Endothelial cell of umbilical vein (primary cell): ENCODE measurements around the gene PRRT1B. TPM values are rescaled to one million over a fixed set of nuclear protein-coding genes. Genes with fewer than 3 reads are reported as not detected.

ENCODE experiments used
- BruUV-seq: library from RNA; stranded (reverse); fragments of 400-500 nt; replicated peaks from 2 replicates; lab custom pipeline; 2021; lab: Mats Ljungman, UMichigan
- CTCF ChIA-PET: fragments of 300-600, 350-600 bp; sonication (Branson Sonifier 250); formaldehyde crosslinking; loops from one replicate; lab custom pipeline; 2021; ENCODE audit warnings: antibody characterized with exemption, inconsistent platforms; lab: Charles Lee
- POLR2A ChIA-PET: fragments of 300-600, 350-600 bp; sonication (Branson Sonifier 250); formaldehyde crosslinking; loops from one replicate; lab custom pipeline; 2021; ENCODE audit warnings: antibody characterized with exemption, inconsistent platforms; lab: Charles Lee
- DNase-seq: peaks from one replicate; pipeline ENCODE4 v3.0.0-alpha.2; 2011; ENCODE audit warnings: low read depth, low spot score
- FAIRE-seq: peaks from 2 replicates; lab custom pipeline; 2011; peaks lifted over from hg19 to GRCh38; lab: Jason Lieb, UNC
- H2AFZ ChIP-seq: 2 replicates; pipeline ENCODE4 v1.6.0; 2012; ENCODE audit warnings: low read depth, low read length, control low read depth, inconsistent platforms
- H3K27ac ChIP-seq: 2 replicates; pipeline ENCODE4 v1.5.1; 2011; ENCODE audit warnings: low read depth, mild to moderate bottlenecking, control low read depth, low read length, moderate library complexity; ENCODE audit not compliant: insufficient read depth
- H3K27me3 ChIP-seq, 2 experiments: 2 replicates each; pipeline versions ENCODE4 v1.6.0 to v1.6.1; 2011; ENCODE audit warnings: low read length in 2 of 2, mixed read lengths in 1 of 2; ENCODE audit not compliant: control insufficient read depth in 2 of 2, insufficient read depth in 2 of 2
- H3K36me3 ChIP-seq, 2 experiments: 2 replicates in 1 of 2; 3 replicates in 1 of 2; pipeline ENCODE4 v1.5.1; 2011; ENCODE audit warnings: low read length in 2 of 2, mild to moderate bottlenecking in 1 of 2, moderate library complexity in 1 of 2; ENCODE audit not compliant: control insufficient read depth in 2 of 2, insufficient read depth in 2 of 2; ENCODE audit errors: extremely low read depth in 1 of 2
- H3K4me1 ChIP-seq: 3 replicates; pipeline ENCODE4 v1.5.1; 2011; ENCODE audit warnings: mild to moderate bottlenecking, low read length; ENCODE audit not compliant: control insufficient read depth, insufficient read depth; ENCODE audit errors: extremely low read depth
- H3K4me2 ChIP-seq: 2 replicates; pipeline ENCODE4 v1.6.1; 2011; ENCODE audit warnings: low read length, control low read depth, mixed read lengths; ENCODE audit not compliant: insufficient read depth
- H3K4me3 ChIP-seq, 3 experiments: fragments of 200-600 bp in 1 of 3; sonication (generic), shearing (Covaris generic) in 1 of 3; replicated peaks in 1 of 3; 2 replicates each; pipeline ENCODE4 v1.5.1; 2011 to 2016; ENCODE audit warnings: control low read depth in 3 of 3, low read length in 3 of 3, mild to moderate bottlenecking in 2 of 3, inconsistent platforms in 1 of 3, low read depth in 1 of 3, moderate library complexity in 1 of 3; ENCODE audit not compliant: insufficient read depth in 1 of 3
- H3K79me2 ChIP-seq: 2 replicates; pipeline ENCODE4 v1.6.0; 2012; ENCODE audit warnings: low read length, inconsistent platforms; ENCODE audit not compliant: control insufficient read depth, insufficient read depth
- H3K9ac ChIP-seq: replicated peaks from 2 replicates; pipeline ENCODE3; 2011; ENCODE audit warnings: low read length, control low read depth; ENCODE audit not compliant: insufficient read depth; ENCODE audit errors: extremely low read depth
- H3K9me1 ChIP-seq: replicated peaks from 3 replicates; pipeline ENCODE4 v1.6.0; 2011; ENCODE audit warnings: mild to moderate bottlenecking, low read length; ENCODE audit not compliant: control insufficient read depth, insufficient read depth; ENCODE audit errors: extremely low read depth
- H3K9me3 ChIP-seq: replicated peaks from 2 replicates; pipeline ENCODE4 v1.5.1; 2012; ENCODE audit warnings: low read length, inconsistent platforms; ENCODE audit not compliant: control insufficient read depth, insufficient read depth
- H4K20me1 ChIP-seq: replicated peaks from 2 replicates; pipeline ENCODE3; 2011; ENCODE audit warnings: mild to moderate bottlenecking, low read length; ENCODE audit not compliant: control insufficient read depth, insufficient read depth; ENCODE audit errors: extremely low read depth
- EZH2 ChIP-seq: IDR thresholded peaks from 2 replicates; pipeline ENCODE4 v1.6.1; 2012; ENCODE audit warnings: borderline replicate concordance, low read depth, mild to moderate bottlenecking, moderate library complexity, low read length, inconsistent platforms; ENCODE audit not compliant: severe bottlenecking
- FOS ChIP-seq: IDR thresholded peaks from 2 replicates; pipeline ENCODE4 v1.6.1; 2011; ENCODE audit warnings: mild to moderate bottlenecking, low read length, moderate library complexity, borderline replicate concordance; ENCODE audit not compliant: insufficient read depth
- GATA2 ChIP-seq: IDR thresholded peaks from 2 replicates; pipeline ENCODE4 v1.7.0; 2011; ENCODE audit warnings: low read depth, mild to moderate bottlenecking, moderate library complexity, mixed read lengths, low read length; ENCODE audit not compliant: insufficient read length, insufficient read depth
- JUN ChIP-seq: IDR thresholded peaks from 2 replicates; pipeline ENCODE4 v1.6.1; 2011; ENCODE audit warnings: borderline replicate concordance, low read depth; ENCODE audit not compliant: insufficient read length, insufficient read depth
- MYC ChIP-seq: IDR thresholded peaks from one replicate; pipeline ENCODE4 v1.6.1; 2011; ENCODE audit warnings: mild to moderate bottlenecking, low read depth, low read length
- POLR2A ChIP-seq: IDR thresholded peaks from 2 replicates; pipeline ENCODE4 v1.6.1; 2012; ENCODE audit warnings: low read depth, mild to moderate bottlenecking, control low read depth, low read length
- POLR2AphosphoS5 ChIP-seq: IDR thresholded peaks from 2 replicates; pipeline ENCODE4 v1.6.1; 2012; ENCODE audit warnings: low read depth, mild to moderate bottlenecking, control low read depth, low read length, moderate library complexity; ENCODE audit not compliant: insufficient read depth
- dilution Hi-C: fragments of 300-500 bp; cut with MboI; formaldehyde crosslinking; loops from one replicate; pipeline ENCODE4 v1.15.0; 2019; ENCODE audit warnings: low sequenced_read_pairs; ENCODE audit not compliant: extremely low pct_ligation_motif_present
- intact Hi-C: fragments of 100-400 bp; cut with micrococcal nuclease; formaldehyde crosslinking; loops from one replicate; pipeline ENCODE4 v1.10.0; 2022
- polyA plus RNA-seq, 4 experiments: library from polyadenylated mRNA; depleted of rRNA in 3 of 4; stranded (reverse) in 3 of 4; unstranded in 1 of 4; fragments of >200 nt; gene quantifications; 2 replicates each; pipeline versions ENCODE4 v1.2.1 to v1.2.3, GENCODE V29; 2011 to 2012; ENCODE audit warnings: missing spikeins in 1 of 4
- total RNA-seq: library from RNA; stranded (reverse); gene quantifications from 2 replicates; pipeline ENCODE4 v1.2.3, GENCODE V29; 2021
- TF ChIP-seq, protein P1 (sequence below), 2 donors: IDR thresholded peaks; 1 replicate in 1 of 2; 2 replicates in 1 of 2; pipeline ENCODE4 v1.5.1; 2011; ENCODE audit warnings: low read length in 2 of 2, mild to moderate bottlenecking in 2 of 2, moderate library complexity in 2 of 2, control low read depth in 1 of 2, inconsistent platforms in 1 of 2, low read depth in 1 of 2; ENCODE audit not compliant: insufficient read depth in 1 of 2; ENCODE audit errors: extremely low read depth in 1 of 2
- TF ChIP-seq, protein P2 (sequence below): IDR thresholded peaks from 2 replicates; pipeline ENCODE4 v1.6.1; 2011; ENCODE audit not compliant: insufficient read depth, insufficient read length

PRRT1B gene
- total and polyA plus RNA-seq, 2 donors (not counting 3 experiments of a cell fraction or from before 2014, with no cell fraction given), result not detected

DNA sequence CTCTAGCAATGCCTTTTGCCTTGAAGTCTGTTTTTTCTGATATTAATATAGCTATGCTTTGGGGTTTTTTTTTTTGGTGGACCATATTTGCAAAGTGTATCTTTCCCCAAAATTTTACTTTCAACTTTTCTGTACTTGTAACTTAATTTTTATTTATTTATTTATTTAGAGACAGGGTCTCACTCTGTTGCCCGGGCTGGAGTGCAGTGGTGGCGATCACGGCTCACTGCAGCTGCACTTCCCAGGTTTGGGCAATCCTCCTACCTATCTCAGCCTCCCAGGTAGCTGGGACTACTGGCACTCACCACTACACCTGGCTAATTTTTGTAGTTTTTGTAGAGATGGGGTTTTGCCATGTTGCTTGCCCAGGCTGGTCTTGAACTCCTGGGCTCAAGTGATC is 20.8 kb downstream of the PRRT1B start:
- ChIA-PET CTCF (no interaction called here), POLR2A (no interaction called here)
- FAIRE-seq (no peak), DNase-seq (no peak)
- Histone ChIP-seq H3K4me3 (no peak overlapping the region), H3K9me1 (no peaks in the 10 kb centered on the region), H4K20me1 (no peaks in the 10 kb centered on the region), H3K27me3 (no peaks in the 10 kb centered on the region), H3K79me2 (no peaks in the 10 kb centered on the region), H3K4me1 (no peaks in the 10 kb centered on the region), H3K36me3 (peaks cover 0 to 2% of the 10 kb centered on the region in 2 experiments), H2AFZ (no peak overlapping the region), H3K9ac (no peak overlapping the region), H3K27ac (no peak overlapping the region), H3K4me2 (no peak overlapping the region), H3K9me3 (no peaks in the 10 kb centered on the region)
- TF ChIP-seq EZH2, result no peak
- no peak for TF ChIP-seq POLR2A
- no peak for TF ChIP-seq MYC
- TF ChIP-seq, protein P1, sequence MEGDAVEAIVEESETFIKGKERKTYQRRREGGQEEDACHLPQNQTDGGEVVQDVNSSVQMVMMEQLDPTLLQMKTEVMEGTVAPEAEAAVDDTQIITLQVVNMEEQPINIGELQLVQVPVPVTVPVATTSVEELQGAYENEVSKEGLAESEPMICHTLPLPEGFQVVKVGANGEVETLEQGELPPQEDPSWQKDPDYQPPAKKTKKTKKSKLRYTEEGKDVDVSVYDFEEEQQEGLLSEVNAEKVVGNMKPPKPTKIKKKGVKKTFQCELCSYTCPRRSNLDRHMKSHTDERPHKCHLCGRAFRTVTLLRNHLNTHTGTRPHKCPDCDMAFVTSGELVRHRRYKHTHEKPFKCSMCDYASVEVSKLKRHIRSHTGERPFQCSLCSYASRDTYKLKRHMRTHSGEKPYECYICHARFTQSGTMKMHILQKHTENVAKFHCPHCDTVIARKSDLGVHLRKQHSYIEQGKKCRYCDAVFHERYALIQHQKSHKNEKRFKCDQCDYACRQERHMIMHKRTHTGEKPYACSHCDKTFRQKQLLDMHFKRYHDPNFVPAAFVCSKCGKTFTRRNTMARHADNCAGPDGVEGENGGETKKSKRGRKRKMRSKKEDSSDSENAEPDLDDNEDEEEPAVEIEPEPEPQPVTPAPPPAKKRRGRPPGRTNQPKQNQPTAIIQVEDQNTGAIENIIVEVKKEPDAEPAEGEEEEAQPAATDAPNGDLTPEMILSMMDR (IDR thresholded peaks at IDR 0.05; ENCODE audit: extremely low read depth in 1 of 2, insufficient read depth in 1 of 2, low read depth in 1 of 2, low read length in 2 of 2), result no peak
- no TSS peak for BruUV-seq
- dilution Hi-C loops (no loop called here), intact Hi-C loops (no loop called here)

DNA sequence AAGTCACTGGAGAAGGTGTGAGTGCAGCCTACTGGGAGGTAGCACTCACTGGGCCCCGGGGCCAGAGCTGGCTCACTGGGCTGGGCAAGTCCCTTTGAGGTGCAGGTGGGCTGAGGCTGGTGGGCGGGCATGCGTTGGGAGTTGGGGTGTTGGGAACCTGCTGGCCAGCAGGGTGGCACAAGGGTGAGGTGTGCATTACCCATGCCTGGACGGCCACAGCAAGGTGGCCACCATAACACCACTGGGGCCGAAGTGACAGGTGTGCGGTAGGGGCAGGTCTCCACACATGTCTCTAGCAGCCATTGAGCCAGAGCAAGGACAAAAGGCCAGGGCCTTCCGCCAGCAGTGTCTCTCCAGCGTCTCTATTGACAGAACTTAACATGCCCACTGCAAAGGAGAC is 22.6 kb downstream of the PRRT1B start:
- FAIRE-seq, result no peak
- H3K9me3 ChIP-seq, result no peaks in the 10 kb centered on the region
- BruUV-seq, result no TSS peak
- peaks cover 0 to 2% of the 10 kb centered on the region in 2 experiments for H3K36me3 ChIP-seq
- intact Hi-C loops, result no loop called here
- H2AFZ ChIP-seq, result no peak overlapping the region
- H3K4me2 ChIP-seq, result no peak overlapping the region
- TF ChIP-seq FOS, result no peak
- TF ChIP-seq POLR2A, result no peak
- TF ChIP-seq GATA2, result no peak
- no peak for TF ChIP-seq JUN
- TF ChIP-seq MYC, result no peak
- TF ChIP-seq POLR2AphosphoS5, result no peak
- TF ChIP-seq, protein P2, sequence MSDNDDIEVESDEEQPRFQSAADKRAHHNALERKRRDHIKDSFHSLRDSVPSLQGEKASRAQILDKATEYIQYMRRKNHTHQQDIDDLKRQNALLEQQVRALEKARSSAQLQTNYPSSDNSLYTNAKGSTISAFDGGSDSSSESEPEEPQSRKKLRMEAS, result no peak
- no peak for TF ChIP-seq EZH2
- TF ChIP-seq, protein P1 (IDR thresholded peaks at IDR 0.05; ENCODE audit: extremely low read depth in 1 of 2, insufficient read depth in 1 of 2, low read depth in 1 of 2, low read length in 2 of 2), result no peak
- H3K9ac ChIP-seq, result no peak overlapping the region
- no peaks in the 10 kb centered on the region for H3K79me2 ChIP-seq
- no peak overlapping the region for H3K27ac ChIP-seq
- no peaks in the 10 kb centered on the region for H3K27me3 ChIP-seq
- no peaks in the 10 kb centered on the region for H4K20me1 ChIP-seq
- ChIA-PET POLR2A (no interaction called here), CTCF (no interaction called here)
- H3K4me1 ChIP-seq, result no peaks in the 10 kb centered on the region
- dilution Hi-C loops, result no loop called here
- no peaks in the 10 kb centered on the region for H3K9me1 ChIP-seq
- H3K4me3 ChIP-seq, result no peak overlapping the region
- DNase-seq, result no peak
